HCT116 (cell line): ENCODE data around the gene CAMK2N2. TPM values are rescaled to one million over a fixed set of nuclear protein-coding genes. Genes with fewer than 3 reads are reported as not detected.

Source experiments
- ATAC-seq: fragments of 200-7000 bp; cut with Tn5 transposase; 2 replicates; pipeline ENCODE4 v1.9.1; 2020; ENCODE audit warnings: mild to moderate bottlenecking, moderate library complexity
- BruUV-seq: library from RNA; stranded (reverse); fragments of 400-500 nt; replicated peaks from 2 replicates; lab custom pipeline; 2021; lab: Mats Ljungman, UMichigan
- CTCF ChIA-PET: fragments of 300-600 bp; sonication (Branson Sonifier 250); formaldehyde crosslinking; loops from one replicate; lab custom pipeline; 2021; ENCODE audit warnings: antibody characterized with exemption; lab: Charles Lee
- POLR2A ChIA-PET: fragments of 300-600, 350-600 bp; sonication (Branson Sonifier 250); formaldehyde crosslinking; loops from one replicate; lab custom pipeline; 2021; ENCODE audit warnings: antibody characterized with exemption; lab: Charles Lee
- RAD21 ChIA-PET, 2 experiments: fragments of 300-600 bp; sonication (Branson Sonifier 250); formaldehyde crosslinking; loops; one replicate each; lab custom pipeline; 2023; ENCODE audit warnings: low total read pairs in 2 of 2; ENCODE audit not compliant: uncharacterized antibody in 2 of 2, unreplicated experiment in 2 of 2, low non-redundant PET in 1 of 2; lab: Charles Lee
- DNase-seq: peaks from one replicate; pipeline ENCODE4 v3.0.0-alpha.2; 2010; ENCODE audit warnings: low read depth, low spot score
- H2AFZ ChIP-seq: fragments of 200-600 bp; shearing (Covaris generic), sonication (generic); 2 replicates; pipeline ENCODE4 v1.6.1; 2017; ENCODE audit warnings: low read depth, mixed run types, mixed read lengths, antibody characterized with exemption, low read length; ENCODE audit not compliant: poor library complexity, severe bottlenecking
- H3K27ac ChIP-seq: 2 replicates; pipeline ENCODE4 v1.5.1; 2012; ENCODE audit warnings: low read depth, low read length
- H3K27me3 ChIP-seq: fragments of 200-600 bp; sonication (generic); 2 replicates; pipeline ENCODE4 v1.6.1; 2016; ENCODE audit warnings: mixed run types, low read length, mixed read lengths; ENCODE audit not compliant: insufficient read depth
- H3K36me3 ChIP-seq, 2 experiments: fragments of 200-500 bp in 1 of 2; fragments of 200-600 bp in 1 of 2; sonication (Bioruptor generic) in 1 of 2; sonication (generic) in 1 of 2; 2 replicates each; pipeline versions ENCODE4 v1.5.1 to v1.6.1; 2014 to 2016; ENCODE audit warnings: low read length in 2 of 2, inconsistent platforms in 1 of 2, mixed read lengths in 1 of 2, mixed run types in 1 of 2; ENCODE audit not compliant: insufficient read depth in 2 of 2, control insufficient read depth in 1 of 2
- H3K4me1 ChIP-seq, 2 experiments: fragments of 200-600 bp in 1 of 2; sonication (generic) in 1 of 2; 2 replicates each; pipeline versions ENCODE4 v1.5.1 to v1.6.1; 2012 to 2017; ENCODE audit warnings: low read length in 2 of 2, inconsistent platforms in 1 of 2, mild to moderate bottlenecking in 1 of 2, mixed read lengths in 1 of 2, mixed run types in 1 of 2, moderate library complexity in 1 of 2; ENCODE audit not compliant: insufficient read depth in 2 of 2, control insufficient read depth in 1 of 2
- H3K4me2 ChIP-seq: fragments of 200-600 bp; sonication (generic); 2 replicates; pipeline ENCODE4 v1.6.1; 2017; ENCODE audit warnings: mixed run types, low read length, mixed read lengths
- H3K4me3 ChIP-seq, 2 experiments: fragments of 200-600 bp in 1 of 2; sonication (generic) in 1 of 2; replicated peaks in 1 of 2; 2 replicates each; pipeline ENCODE4 v1.5.1; 2011 to 2016; ENCODE audit warnings: low read length in 2 of 2, control low read depth in 1 of 2, low read depth in 1 of 2, mild to moderate bottlenecking in 1 of 2, mixed read lengths in 1 of 2, mixed run types in 1 of 2
- H3K79me2 ChIP-seq: fragments of 200-600 bp; sonication (generic); 2 replicates; pipeline ENCODE4 v1.6.1; 2017; ENCODE audit warnings: mild to moderate bottlenecking, mixed run types, low read length, moderate library complexity, mixed read lengths; ENCODE audit not compliant: insufficient read depth
- H3K9ac ChIP-seq: fragments of 200-600 bp; sonication (generic); 2 replicates; pipeline ENCODE4 v1.6.1; 2016; ENCODE audit warnings: low read length, mixed read lengths
- H3K9me2 ChIP-seq: fragments of 200-600 bp; sonication (generic), shearing (Covaris generic); 2 replicates; pipeline ENCODE4 v1.6.1; 2017; ENCODE audit warnings: mixed run types, mild to moderate bottlenecking, moderate library complexity; ENCODE audit not compliant: insufficient read depth
- H3K9me3 ChIP-seq, 2 experiments: fragments of 200-500 bp in 1 of 2; fragments of 200-600 bp in 1 of 2; sonication (Bioruptor generic) in 1 of 2; sonication (generic) in 1 of 2; 2 replicates each; pipeline ENCODE4 v1.6.1; 2014 to 2017; ENCODE audit warnings: low read length in 2 of 2, mixed read lengths in 2 of 2, inconsistent platforms in 1 of 2, low read depth in 1 of 2, mild to moderate bottlenecking in 1 of 2, mixed run types in 1 of 2, moderate library complexity in 1 of 2; ENCODE audit not compliant: control insufficient read depth in 1 of 2, insufficient read depth in 1 of 2
- H4K20me1 ChIP-seq: fragments of 200-600 bp; sonication (generic), shearing (Covaris generic); 2 replicates; pipeline ENCODE4 v1.6.1; 2017; ENCODE audit warnings: mixed run types, mild to moderate bottlenecking, moderate library complexity; ENCODE audit not compliant: insufficient read depth
- CBX3 ChIP-seq: IDR thresholded peaks from 2 replicates; pipeline ENCODE4 v1.6.1; 2012; ENCODE audit warnings: low read depth
- CEBPB ChIP-seq: IDR thresholded peaks from 2 replicates; pipeline ENCODE4 v1.6.1; 2012; ENCODE audit warnings: low read depth
- EGR1 ChIP-seq: IDR thresholded peaks from 2 replicates; pipeline ENCODE4 v1.6.1; 2012; ENCODE audit warnings: low read depth
- ELF1 ChIP-seq: IDR thresholded peaks from 2 replicates; pipeline ENCODE4 v1.6.1; 2012; ENCODE audit warnings: low read depth, borderline replicate concordance
- EZH2 ChIP-seq: fragments of 200-600 bp; sonication (generic); IDR thresholded peaks from 2 replicates; pipeline ENCODE4 v1.6.1; 2017; ENCODE audit warnings: antibody characterized with exemption, mixed run types
- FOSL1 ChIP-seq: IDR thresholded peaks from 2 replicates; pipeline ENCODE4 v1.6.1; 2012; ENCODE audit warnings: low read depth
- POLR2A ChIP-seq: IDR thresholded peaks from 2 replicates; pipeline ENCODE4 v1.7.0; 2011; ENCODE audit warnings: borderline replicate concordance; ENCODE audit not compliant: insufficient read depth, insufficient read length; ENCODE audit errors: extremely low read depth
- POLR2AphosphoS5 ChIP-seq: IDR thresholded peaks from 2 replicates; pipeline ENCODE4 v1.6.1; 2011; ENCODE audit warnings: mild to moderate bottlenecking, low read depth, low read length, moderate library complexity
- RAD21 ChIP-seq: IDR thresholded peaks from 2 replicates; pipeline ENCODE4 v1.6.1; 2012; ENCODE audit warnings: low read depth, mild to moderate bottlenecking
- SIN3A ChIP-seq: IDR thresholded peaks from 2 replicates; pipeline ENCODE4 v1.6.1; 2012; ENCODE audit warnings: low read depth
- SP1 ChIP-seq: IDR thresholded peaks from 2 replicates; pipeline ENCODE4 v1.6.1; 2012; ENCODE audit warnings: low read depth
- SRF ChIP-seq: IDR thresholded peaks from 2 replicates; pipeline ENCODE4 v1.6.1; 2012; ENCODE audit warnings: low read depth
- TCF7L2 ChIP-seq: IDR thresholded peaks from 2 replicates; pipeline ENCODE4 v1.7.0; 2011; ENCODE audit warnings: borderline replicate concordance, inconsistent platforms; ENCODE audit not compliant: insufficient read depth, insufficient read length; ENCODE audit errors: extremely low read depth
- YY1 ChIP-seq: IDR thresholded peaks from 2 replicates; pipeline ENCODE4 v1.6.1; 2011; ENCODE audit warnings: low read length, low read depth, moderate library complexity, mild to moderate bottlenecking; ENCODE audit not compliant: insufficient replicate concordance; ENCODE audit errors: extremely low read depth
- ZFX ChIP-seq: fragments of 450-650 bp; IDR thresholded peaks from 2 replicates; pipeline ENCODE4 v1.6.1; 2017
- ZNF274 ChIP-seq: fragments of 200-500 bp; sonication (Bioruptor generic); IDR thresholded peaks from 2 replicates; pipeline ENCODE4 v1.6.1; 2014; ENCODE audit warnings: mild to moderate bottlenecking, low read depth, low read length, inconsistent platforms
- intact Hi-C: fragments of 100-400 bp; cut with micrococcal nuclease; formaldehyde crosslinking; loops from 2 replicates; pipeline ENCODE4 v1.10.0; 2022
- total RNA-seq: library from RNA; stranded (reverse); gene quantifications from one replicate; pipeline ENCODE4 v1.2.1, GENCODE V29; 2021; ENCODE audit not compliant: unreplicated experiment
- TF ChIP-seq, protein P1 (sequence below): IDR thresholded peaks from 2 replicates; pipeline ENCODE4 v1.6.1; 2012; ENCODE audit warnings: low read depth
- TF ChIP-seq, protein P2 (sequence below), 3 experiments: fragments of 200-600 bp in 1 of 3; sonication (generic) in 1 of 3; IDR thresholded peaks in 2 of 3; conservative IDR thresholded peaks in 1 of 3; 2 replicates each; pipeline ENCODE4 v1.5.1; 2012 to 2017; ENCODE audit warnings: low read depth in 2 of 3, low read length in 2 of 3, antibody characterized with exemption in 1 of 3, borderline replicate concordance in 1 of 3, control low read depth in 1 of 3, mild to moderate bottlenecking in 1 of 3, mixed read lengths in 1 of 3, mixed run types in 1 of 3, moderate library complexity in 1 of 3; ENCODE audit not compliant: insufficient read depth in 1 of 3
- TF ChIP-seq, protein P3 (sequence below): IDR thresholded peaks from 2 replicates; pipeline ENCODE4 v1.6.1; 2011; ENCODE audit warnings: mild to moderate bottlenecking, low read length, moderate library complexity; ENCODE audit not compliant: insufficient replicate concordance; ENCODE audit errors: extremely low read depth
- TF ChIP-seq, protein P4 (sequence below): IDR thresholded peaks from 2 replicates; pipeline ENCODE4 v1.6.1; 2012

CAMK2N2 gene
- total RNA-seq, 1 experiment from 2014 or later: 5.1 TPM

DNA sequence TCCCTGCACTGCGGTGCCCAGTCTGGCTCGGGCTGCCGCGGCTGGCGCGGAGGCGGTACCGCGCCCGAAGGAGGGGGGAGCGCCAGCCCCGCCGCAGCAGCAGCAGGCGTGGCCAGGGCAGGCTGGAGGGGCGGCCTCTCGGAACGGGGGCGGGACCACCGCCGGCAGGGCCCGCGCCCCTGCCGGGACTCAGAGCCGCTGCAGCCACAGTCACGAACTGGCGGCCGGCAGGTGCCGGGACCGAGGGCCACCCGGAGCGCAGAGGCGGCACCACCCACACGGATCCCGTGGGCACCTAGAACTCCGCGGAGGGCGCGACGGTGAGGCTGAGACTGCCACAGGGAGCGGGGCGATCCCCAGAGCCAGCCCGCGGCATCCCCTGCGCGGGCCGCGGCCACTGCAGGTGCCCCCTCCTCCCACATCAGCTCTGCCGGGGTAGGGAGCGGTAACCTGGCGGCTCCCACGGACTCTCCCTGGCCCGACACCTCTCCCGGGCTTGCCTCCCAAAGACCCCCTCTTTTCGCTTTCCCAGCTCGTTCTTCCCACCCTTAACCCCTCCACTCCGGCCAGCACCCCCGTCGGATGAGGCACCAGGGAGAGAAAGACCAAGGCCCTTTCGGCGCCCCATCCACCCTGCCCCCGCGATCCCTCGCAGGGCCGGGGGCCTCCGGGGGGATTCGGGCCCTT lies 31.8 kb downstream of the CAMK2N2 start, which contains the start of gene VWA5B2:
Gene VWA5B2, plus strand, starts transcription at position 192 of the 687 bp plus-strand sequence. CDS start 944 bp downstream, outside the sequence.
- ATAC-seq (peak; percentile 89), DNase-seq (peak; percentile 46)
- peak within 1 kb of the TSS; percentile 73 to 77 for H3K4me3 ChIP-seq
- H3K9me2 ChIP-seq: no peaks in the 10 kb centered on the region
- CTCF ChIA-PET: interaction anchor here (0.5 to 2.1 kb wide), 2 partner anchors 34 to 71 kb away, joined by 3 to 4 read pairs; no protein-coding TSS in a partner anchor
- H3K79me2 ChIP-seq: no peaks in the 10 kb centered on the region
- H4K20me1 ChIP-seq: no peaks in the 10 kb centered on the region
- intact Hi-C loops: no loop called here
- RAD21 ChIA-PET: no interaction called here
- H2AFZ ChIP-seq: no peak within 1 kb of the TSS
- peaks cover 7 to 28% of the 10 kb centered on the region in 2 experiments for H3K4me1 ChIP-seq
- peak within 1 kb of the TSS; percentile 61 for H3K9ac ChIP-seq
- no peaks in the 10 kb centered on the region for H3K36me3 ChIP-seq
- BruUV-seq: no TSS peak
- H3K9me3 ChIP-seq: no peaks in the 10 kb centered on the region
- H3K27ac ChIP-seq: peak within 1 kb of the TSS; percentile 52; the same call in 1 of the 2 replicates
- H3K4me2 ChIP-seq: peak within 1 kb of the TSS; percentile 97
- no peaks in the 10 kb centered on the region for H3K27me3 ChIP-seq
- POLR2A ChIA-PET: interaction anchor here (1.2 kb wide), 1 partner anchor 59 kb away, joined by 3 read pairs; no protein-coding TSS in a partner anchor
- TF ChIP-seq RAD21 (no peak), EZH2 (no peak), CEBPB (no peak), SIN3A (no peak), TCF7L2 (no peak), POLR2A (peak; percentile 51), ZNF274 (no peak), ELF1 (no peak), FOSL1 (no peak), CBX3 (no peak), SRF (no peak), EGR1 (peak; percentile 71; the same call in 1 of the 2 replicates), SP1 (no peak), ZFX (peak; percentile 23; the same call in 1 of the 2 replicates), POLR2AphosphoS5 (peak; percentile 94), YY1 (no peak)
- TF ChIP-seq, protein P1, sequence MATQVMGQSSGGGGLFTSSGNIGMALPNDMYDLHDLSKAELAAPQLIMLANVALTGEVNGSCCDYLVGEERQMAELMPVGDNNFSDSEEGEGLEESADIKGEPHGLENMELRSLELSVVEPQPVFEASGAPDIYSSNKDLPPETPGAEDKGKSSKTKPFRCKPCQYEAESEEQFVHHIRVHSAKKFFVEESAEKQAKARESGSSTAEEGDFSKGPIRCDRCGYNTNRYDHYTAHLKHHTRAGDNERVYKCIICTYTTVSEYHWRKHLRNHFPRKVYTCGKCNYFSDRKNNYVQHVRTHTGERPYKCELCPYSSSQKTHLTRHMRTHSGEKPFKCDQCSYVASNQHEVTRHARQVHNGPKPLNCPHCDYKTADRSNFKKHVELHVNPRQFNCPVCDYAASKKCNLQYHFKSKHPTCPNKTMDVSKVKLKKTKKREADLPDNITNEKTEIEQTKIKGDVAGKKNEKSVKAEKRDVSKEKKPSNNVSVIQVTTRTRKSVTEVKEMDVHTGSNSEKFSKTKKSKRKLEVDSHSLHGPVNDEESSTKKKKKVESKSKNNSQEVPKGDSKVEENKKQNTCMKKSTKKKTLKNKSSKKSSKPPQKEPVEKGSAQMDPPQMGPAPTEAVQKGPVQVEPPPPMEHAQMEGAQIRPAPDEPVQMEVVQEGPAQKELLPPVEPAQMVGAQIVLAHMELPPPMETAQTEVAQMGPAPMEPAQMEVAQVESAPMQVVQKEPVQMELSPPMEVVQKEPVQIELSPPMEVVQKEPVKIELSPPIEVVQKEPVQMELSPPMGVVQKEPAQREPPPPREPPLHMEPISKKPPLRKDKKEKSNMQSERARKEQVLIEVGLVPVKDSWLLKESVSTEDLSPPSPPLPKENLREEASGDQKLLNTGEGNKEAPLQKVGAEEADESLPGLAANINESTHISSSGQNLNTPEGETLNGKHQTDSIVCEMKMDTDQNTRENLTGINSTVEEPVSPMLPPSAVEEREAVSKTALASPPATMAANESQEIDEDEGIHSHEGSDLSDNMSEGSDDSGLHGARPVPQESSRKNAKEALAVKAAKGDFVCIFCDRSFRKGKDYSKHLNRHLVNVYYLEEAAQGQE: no peak
- TF ChIP-seq, protein P2, sequence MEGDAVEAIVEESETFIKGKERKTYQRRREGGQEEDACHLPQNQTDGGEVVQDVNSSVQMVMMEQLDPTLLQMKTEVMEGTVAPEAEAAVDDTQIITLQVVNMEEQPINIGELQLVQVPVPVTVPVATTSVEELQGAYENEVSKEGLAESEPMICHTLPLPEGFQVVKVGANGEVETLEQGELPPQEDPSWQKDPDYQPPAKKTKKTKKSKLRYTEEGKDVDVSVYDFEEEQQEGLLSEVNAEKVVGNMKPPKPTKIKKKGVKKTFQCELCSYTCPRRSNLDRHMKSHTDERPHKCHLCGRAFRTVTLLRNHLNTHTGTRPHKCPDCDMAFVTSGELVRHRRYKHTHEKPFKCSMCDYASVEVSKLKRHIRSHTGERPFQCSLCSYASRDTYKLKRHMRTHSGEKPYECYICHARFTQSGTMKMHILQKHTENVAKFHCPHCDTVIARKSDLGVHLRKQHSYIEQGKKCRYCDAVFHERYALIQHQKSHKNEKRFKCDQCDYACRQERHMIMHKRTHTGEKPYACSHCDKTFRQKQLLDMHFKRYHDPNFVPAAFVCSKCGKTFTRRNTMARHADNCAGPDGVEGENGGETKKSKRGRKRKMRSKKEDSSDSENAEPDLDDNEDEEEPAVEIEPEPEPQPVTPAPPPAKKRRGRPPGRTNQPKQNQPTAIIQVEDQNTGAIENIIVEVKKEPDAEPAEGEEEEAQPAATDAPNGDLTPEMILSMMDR (IDR thresholded peaks at IDR 0.05 in 2 of 3, conservative IDR thresholded peaks at IDR 0.05 in 1 of 3; ENCODE audit: borderline replicate concordance in 1 of 3, insufficient read depth in 1 of 3, low read depth in 2 of 3, low read length in 2 of 3): peak in 1 of 3 experiments; percentile 45; a peak in 1 of 6 replicates
- TF ChIP-seq, protein P3, sequence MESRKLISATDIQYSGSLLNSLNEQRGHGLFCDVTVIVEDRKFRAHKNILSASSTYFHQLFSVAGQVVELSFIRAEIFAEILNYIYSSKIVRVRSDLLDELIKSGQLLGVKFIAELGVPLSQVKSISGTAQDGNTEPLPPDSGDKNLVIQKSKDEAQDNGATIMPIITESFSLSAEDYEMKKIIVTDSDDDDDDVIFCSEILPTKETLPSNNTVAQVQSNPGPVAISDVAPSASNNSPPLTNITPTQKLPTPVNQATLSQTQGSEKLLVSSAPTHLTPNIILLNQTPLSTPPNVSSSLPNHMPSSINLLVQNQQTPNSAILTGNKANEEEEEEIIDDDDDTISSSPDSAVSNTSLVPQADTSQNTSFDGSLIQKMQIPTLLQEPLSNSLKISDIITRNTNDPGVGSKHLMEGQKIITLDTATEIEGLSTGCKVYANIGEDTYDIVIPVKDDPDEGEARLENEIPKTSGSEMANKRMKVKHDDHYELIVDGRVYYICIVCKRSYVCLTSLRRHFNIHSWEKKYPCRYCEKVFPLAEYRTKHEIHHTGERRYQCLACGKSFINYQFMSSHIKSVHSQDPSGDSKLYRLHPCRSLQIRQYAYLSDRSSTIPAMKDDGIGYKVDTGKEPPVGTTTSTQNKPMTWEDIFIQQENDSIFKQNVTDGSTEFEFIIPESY: no peak
- TF ChIP-seq, protein P4, sequence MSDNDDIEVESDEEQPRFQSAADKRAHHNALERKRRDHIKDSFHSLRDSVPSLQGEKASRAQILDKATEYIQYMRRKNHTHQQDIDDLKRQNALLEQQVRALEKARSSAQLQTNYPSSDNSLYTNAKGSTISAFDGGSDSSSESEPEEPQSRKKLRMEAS: no peak; the same call in 1 of the 2 replicates
